GM18526 (cell line): ENCODE results near the gene DOCK1.

Experiments
- POLR2A ChIP-seq: IDR thresholded peaks from 3 replicates; pipeline ENCODE4 v1.6.1; 2011; ENCODE audit not compliant: insufficient read length; ENCODE audit errors: extremely low read depth

DOCK1 gene

GRCh38 chr10:127414024-127414423 is 508.8 kb downstream of the DOCK1 start:
- no peak for TF ChIP-seq POLR2A

DNA sequence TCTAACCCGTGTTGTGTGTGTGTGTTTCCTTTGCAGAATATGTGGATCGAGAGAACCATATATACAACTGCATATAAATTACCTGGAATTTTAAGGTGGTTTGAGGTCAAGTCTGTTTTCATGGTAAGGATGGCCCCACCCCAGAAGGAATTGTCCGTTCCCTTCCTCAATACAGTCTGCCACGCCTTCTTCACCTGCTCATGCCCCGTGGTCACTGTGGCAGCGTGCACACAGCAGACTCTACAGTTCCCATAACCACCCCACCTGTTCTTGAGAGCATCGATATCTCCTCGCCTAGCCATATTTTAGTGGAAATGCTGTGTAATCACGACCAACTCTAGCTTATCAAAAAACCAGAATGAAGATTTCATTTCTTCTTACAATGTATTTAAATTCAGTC is 509.9 kb downstream of the DOCK1 start:
- no peak for TF ChIP-seq POLR2A

GRCh38 chr10:127415901-127416581 is 510.8 kb downstream of the DOCK1 start:
- TF ChIP-seq POLR2A, result no peak

DNA sequence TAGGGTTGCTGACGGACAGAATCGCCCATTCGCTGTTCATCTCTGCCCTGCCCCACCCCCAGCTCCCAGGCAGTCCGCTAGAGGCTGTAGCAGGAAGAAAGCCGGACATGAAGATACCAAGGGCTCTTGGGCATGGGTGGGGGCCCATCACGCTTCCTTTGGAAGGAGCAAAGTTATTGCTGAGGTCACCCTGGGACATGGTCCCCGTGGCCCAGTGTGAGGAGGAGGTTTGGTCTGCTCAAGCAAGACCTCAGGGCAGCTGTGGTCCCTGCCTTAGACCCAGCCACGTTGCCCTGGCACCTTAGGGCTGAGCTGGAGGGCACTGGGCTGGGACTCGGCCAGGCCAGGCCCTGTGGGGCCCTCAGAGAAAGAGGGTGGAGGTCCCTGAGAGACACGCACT is 511.8 kb downstream of the DOCK1 start:
- no peak for TF ChIP-seq POLR2A

DNA sequence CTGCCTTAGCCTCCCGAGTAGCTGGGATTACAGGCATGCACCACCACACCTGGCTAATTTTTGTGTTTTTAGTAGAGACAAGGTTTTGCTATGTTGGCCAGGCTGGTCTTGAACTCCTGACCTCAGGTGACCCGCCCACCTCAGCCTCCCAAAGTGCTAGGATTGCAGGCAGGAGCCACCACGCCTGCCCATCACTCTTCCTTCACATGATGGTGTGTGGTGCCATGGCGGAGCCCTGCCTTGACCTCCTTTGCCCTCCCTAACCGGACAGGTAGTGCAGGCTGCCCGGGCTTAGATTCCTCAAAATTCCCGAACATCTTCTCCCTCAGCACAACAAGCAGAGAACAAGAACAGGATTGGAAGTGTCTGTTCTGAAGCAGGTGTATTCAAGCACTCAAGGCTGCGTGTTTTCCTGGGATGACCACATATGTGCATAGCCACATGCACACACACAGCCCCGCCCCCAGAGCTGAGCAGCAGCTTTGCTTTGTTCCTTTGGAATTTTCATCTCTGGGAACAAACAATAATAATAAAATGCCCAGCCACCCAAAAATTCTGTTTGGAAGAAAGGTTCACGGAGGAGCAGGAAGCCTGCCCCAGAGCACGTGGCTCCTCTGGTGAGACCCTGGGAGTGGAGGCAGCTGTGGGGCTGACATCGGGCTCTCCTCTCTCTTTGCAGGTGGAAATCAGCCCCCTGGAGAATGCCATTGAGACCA is 512.6 kb downstream of the DOCK1 start:
- no peak for TF ChIP-seq POLR2A

DNA sequence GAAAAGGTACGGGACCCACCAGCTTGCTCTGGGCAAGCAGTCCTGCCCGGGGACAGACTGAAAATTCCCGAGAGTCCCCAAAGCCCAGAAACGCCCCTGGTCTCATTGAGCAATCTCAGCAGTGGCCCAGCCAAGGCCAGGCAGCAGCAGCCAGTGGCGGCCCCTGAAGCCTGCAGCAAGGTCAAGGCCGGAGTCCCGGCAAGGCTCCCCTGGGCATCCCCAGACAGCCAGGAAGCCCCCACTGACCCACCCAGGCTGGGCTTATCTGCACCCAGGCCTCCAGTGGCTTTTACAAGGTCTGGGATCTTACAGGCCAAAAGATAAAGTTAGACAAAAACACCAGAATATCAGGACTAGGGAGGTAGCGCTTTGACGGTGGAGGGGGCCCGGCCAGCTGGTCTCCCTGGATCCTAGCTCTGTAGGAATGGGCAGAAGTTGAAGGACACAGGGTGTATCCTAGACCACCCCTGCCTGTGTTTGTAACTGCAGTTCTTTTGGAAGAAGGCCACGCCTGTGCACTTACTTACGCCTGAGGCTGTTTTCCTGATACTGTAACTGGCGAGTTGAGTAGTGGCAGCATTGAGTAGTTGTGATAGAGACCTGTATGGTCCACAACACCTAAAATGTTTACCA is 513.4 kb downstream of the DOCK1 start:
- no peak for TF ChIP-seq POLR2A

DNA sequence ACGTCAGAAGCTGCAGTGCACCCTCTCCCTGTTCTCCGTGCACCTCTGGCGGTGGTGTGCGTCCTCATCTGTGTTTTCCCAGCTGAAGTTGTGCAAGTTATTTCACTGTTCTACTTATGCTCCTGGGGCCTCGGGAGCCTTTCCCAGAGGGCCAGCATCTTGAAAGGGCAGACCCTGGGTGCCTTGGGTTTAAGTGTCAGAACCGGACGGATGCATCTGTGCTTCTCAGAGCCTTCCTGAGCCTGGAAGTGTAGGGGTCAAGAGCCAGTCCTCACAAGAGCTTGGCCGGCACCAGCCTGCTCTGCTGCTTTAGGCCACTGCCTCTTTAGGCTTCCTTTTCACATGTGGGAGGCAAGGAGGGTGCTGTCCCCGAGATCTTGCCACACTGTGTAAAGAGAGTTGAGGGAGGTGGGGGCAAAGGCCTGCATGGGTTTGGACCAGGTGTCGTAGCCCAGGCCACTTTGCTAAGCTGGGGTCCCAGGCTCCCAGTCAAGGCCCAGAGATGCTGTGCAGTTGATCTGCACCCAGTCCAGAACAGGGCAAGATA is 515.0 kb downstream of the DOCK1 start:
- no peak for TF ChIP-seq POLR2A

GRCh38 chr10:127423218-127423915 is 518.1 kb downstream of the DOCK1 start:
- TF ChIP-seq POLR2A, result no peak

DNA sequence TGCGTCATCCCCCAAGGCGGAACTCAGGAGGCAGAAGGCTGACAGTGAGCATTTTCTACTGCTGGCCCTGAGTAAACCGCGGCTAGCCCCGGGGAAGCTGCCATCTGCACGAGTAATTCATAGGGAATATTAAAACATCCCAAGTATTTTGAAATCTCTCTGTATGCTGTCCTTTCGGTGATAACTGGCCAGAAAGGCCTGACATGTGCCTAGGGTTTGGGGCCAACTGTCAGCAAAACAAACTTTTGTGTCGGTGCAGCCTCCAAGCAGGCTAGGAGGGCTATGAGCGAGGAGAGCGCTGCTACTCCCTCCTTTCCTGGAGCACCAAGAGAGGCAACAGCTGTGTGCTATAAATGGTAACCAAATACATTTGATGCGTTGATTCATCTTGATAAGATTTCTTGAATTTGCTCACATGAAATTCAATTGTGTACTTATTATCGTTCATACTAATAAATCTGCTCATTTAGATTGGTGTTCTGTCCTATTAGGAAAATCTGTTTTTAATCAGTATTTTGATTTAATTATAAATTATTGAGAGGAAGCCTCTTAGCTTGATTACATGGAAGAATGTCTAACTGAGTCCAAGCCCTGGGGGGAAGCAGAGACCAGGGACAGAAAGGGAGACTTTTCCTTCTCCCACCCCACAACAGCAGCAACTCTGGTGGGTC is 519.5 kb downstream of the DOCK1 start:
- no peak for TF ChIP-seq POLR2A

- no peak for TF ChIP-seq POLR2A
Measured at GRCh38 chr10:127426746-127427145, 521.5 kb downstream of the DOCK1 start.

DNA sequence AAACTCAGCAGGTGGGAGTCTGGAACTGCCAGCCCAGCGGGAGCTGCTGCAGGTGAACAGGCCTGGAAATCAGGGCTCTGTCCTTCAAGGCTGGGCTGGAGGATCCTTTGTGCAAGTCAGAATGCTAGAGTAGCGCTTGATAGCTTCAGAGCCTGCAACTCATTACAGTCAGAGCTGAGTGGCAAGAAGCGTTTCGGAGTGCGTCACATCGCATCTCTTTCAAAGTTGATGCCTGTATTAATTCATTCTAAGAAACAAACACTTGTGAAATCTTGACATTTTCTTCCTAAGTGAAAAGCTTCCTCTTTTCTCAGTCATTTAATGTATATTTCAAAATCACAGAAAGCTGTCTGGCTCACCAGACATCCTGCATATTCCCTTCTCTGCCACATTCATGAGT is 522.7 kb downstream of the DOCK1 start:
- TF ChIP-seq POLR2A, result no peak

GRCh38 chr10:127428385-127428980 is 523.3 kb downstream of the DOCK1 start:
- TF ChIP-seq POLR2A, result no peak

- no peak for TF ChIP-seq POLR2A
Measured at GRCh38 chr10:127429601-127430312, 524.5 kb downstream of the DOCK1 start.

DNA sequence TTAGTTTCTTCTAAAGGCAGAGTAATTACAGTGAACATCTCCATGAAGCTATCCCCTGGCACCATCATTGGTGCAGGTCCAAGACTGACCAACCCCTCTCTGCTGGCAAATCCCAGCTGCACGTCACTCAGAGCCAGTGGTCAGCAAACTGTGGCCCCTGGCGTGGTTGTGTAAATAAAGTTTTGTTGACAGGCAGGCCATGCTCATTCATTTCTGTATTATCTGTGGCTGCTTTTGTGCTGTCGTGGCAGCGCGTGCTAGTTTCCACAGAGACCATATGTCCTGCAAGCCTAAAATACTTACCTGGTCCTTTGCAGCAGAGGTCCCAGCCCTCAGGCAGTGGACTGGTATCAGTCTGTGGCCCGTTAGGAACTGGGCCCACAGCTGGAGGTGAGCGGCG is 526.3 kb downstream of the DOCK1 start:
- TF ChIP-seq POLR2A, result no peak

- no peak for TF ChIP-seq POLR2A
Measured at GRCh38 chr10:127434006-127434405, 528.8 kb downstream of the DOCK1 start.
